Colonic mucosa (tissue), 4 donors: ENCODE measurements around the gene CACNA2D1. TPM values are rescaled to one million over a fixed set of nuclear protein-coding genes. Genes with fewer than 3 reads are reported as not detected.

ENCODE experiments used
- DNase-seq: peaks from one replicate; pipeline ENCODE4 v3.0.0-alpha.2; 2020
- H3K27ac ChIP-seq: fragments of 200-600 bp; one replicate; pipeline ENCODE4 v1.8.0; 2021
- H3K27me3 ChIP-seq: fragments of 200-600 bp; one replicate; pipeline ENCODE4 v1.8.0; 2021
- H3K36me3 ChIP-seq: fragments of 200-600 bp; one replicate; pipeline ENCODE4 v1.8.0; 2021
- H3K4me1 ChIP-seq: fragments of 200-600 bp; one replicate; pipeline ENCODE4 v1.8.0; 2021; ENCODE audit warnings: mild to moderate bottlenecking
- H3K4me3 ChIP-seq: fragments of 200-600 bp; one replicate; pipeline ENCODE4 v1.8.0; 2021
- H3K9ac ChIP-seq, 2 donors: one replicate each; pipeline ENCODE4 v1.7.0; 2013; ENCODE audit warnings: control low read depth in 2 of 2, low read depth in 2 of 2, low read length in 2 of 2
- H3K9me3 ChIP-seq: fragments of 200-600 bp; one replicate; pipeline ENCODE4 v1.8.0; 2021
- CTCF ChIP-seq: fragments of 200-600 bp; IDR thresholded peaks from one replicate; pipeline ENCODE4 v1.8.0; 2022; ENCODE audit warnings: antibody characterized with exemption, mild to moderate bottlenecking
- intact Hi-C: fragments of 100-400 bp; cut with DNase I; formaldehyde crosslinking; loops from one replicate; pipeline ENCODE4 v1.14.1; 2022
- total RNA-seq, 2 donors: library from RNA; stranded (reverse); fragmentation: NEBNext Ultra II Directional in 1 of 2; extraction: Animal tissue kit (Norgen Biotek cat#: 25700) in 1 of 2; gene quantifications; one replicate each; pipeline ENCODE4 v1.2.1, GENCODE V29; 2021
- donor health status: healthy.
- donor health status: DM: no; HTN: no; CAD: no.
- donor health status: DM: no; HTN: no; CAD: no.

Gene CACNA2D1
- total RNA-seq, 2 donors from 2014 or later, result 1.4 to 9.3 TPM

GRCh38 chr7:82286798-82287140 lies 156.8 kb downstream of the CACNA2D1 start:
- Histone ChIP-seq H3K9ac (no peak overlapping the region), H3K27me3 (no peaks in the 10 kb centered on the region), H3K27ac (no peak overlapping the region), H3K4me1 (no peaks in the 10 kb centered on the region), H3K36me3 (no peaks in the 10 kb centered on the region), H3K4me3 (no peak overlapping the region), H3K9me3 (no peaks in the 10 kb centered on the region)
- intact Hi-C loops, result no loop called here
- no peak for TF ChIP-seq CTCF
- DNase-seq, result no peak

GRCh38 chr7:82286096-82286797 lies 157.3 kb downstream of the CACNA2D1 start:
- no peak overlapping the region for H3K27ac ChIP-seq
- no peaks in the 10 kb centered on the region for H3K36me3 ChIP-seq
- no peaks in the 10 kb centered on the region for H3K27me3 ChIP-seq
- TF ChIP-seq CTCF, result no peak
- no peaks in the 10 kb centered on the region for H3K4me1 ChIP-seq
- no peak for DNase-seq
- no peaks in the 10 kb centered on the region for H3K9me3 ChIP-seq
- intact Hi-C loops, result no loop called here
- no peak overlapping the region for H3K4me3 ChIP-seq
- no peak overlapping the region for H3K9ac ChIP-seq

DNA sequence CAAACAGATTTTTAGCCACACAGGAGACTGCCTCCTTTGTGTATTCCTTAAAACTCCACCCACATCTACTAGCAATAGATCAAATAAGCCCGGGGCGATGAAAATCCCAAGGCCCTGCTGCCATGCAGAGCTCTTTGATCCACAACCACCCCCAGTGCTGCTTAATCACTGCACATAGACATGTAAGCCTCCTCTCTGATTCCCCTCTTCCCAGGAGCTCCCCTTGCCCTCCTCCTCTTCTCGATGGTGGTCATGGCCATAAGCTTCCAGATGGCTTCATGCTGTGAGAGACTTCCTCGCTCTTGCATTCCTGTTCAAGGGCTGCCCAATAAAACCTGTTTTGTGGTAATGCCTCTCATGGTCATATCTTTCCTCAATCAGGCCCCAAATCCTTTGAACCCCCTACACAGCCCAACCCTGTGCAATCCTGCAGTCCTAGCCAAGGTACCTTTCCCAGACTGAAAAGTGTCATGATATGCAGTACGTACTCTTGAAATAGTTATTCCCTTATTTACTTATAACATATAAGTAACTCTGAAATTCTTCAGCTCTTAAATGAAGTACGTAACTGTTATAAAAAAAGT lies 158.5 kb downstream of the CACNA2D1 start:
- TF ChIP-seq CTCF, result no peak
- Histone ChIP-seq H3K9me3 (no peaks in the 10 kb centered on the region), H3K9ac (no peak overlapping the region), H3K27ac (no peak overlapping the region), H3K4me3 (no peak overlapping the region), H3K4me1 (no peaks in the 10 kb centered on the region), H3K36me3 (no peaks in the 10 kb centered on the region), H3K27me3 (no peaks in the 10 kb centered on the region)
- intact Hi-C loops, result no loop called here
- DNase-seq, result no peak

DNA sequence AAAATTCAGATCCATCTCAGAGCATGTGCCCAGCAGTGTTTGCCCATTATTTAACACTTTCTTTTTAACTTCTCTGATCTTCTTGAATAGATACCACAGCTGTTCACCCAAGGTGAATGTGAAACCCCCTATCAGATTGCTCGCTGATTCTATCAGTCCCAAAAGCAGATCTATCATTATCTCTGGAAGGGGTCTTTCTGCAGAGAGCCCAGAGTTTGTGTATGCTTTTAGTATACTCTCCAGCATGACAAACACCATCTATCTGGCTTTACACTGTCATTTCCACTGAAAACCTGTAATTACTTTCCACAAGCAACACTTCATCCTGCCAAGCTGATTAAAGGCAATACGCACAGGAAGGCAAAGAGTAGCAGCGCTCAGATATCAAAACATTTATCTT lies 168.2 kb downstream of the CACNA2D1 start:
- Histone ChIP-seq H3K4me1 (no peaks in the 10 kb centered on the region), H3K27ac (no peak overlapping the region), H3K36me3 (no peaks in the 10 kb centered on the region), H3K4me3 (no peak overlapping the region), H3K27me3 (no peaks in the 10 kb centered on the region), H3K9ac (no peak overlapping the region), H3K9me3 (no peaks in the 10 kb centered on the region)
- no peak for DNase-seq
- TF ChIP-seq CTCF, result no peak
- intact Hi-C loops, result no loop called here

DNA sequence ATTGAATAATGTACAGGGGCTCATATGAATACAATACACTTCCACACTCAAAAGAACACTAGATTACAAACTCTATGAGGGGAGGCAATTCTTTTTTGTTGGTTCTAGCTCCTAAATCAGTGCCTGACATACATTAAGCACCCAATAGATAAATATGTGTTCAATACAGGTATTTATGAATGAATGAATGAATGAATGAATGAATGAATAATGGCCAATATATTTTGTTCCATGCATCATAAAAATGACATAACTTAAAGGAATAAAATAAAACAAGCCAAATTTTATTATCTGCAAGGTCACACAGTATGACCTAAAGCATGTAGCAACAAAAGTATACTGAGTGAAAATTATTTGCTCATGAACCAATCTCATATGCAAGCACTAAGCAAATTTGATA lies 168.9 kb downstream of the CACNA2D1 start:
- Histone ChIP-seq H3K27me3 (no peaks in the 10 kb centered on the region), H3K27ac (no peak overlapping the region), H3K4me3 (no peak overlapping the region), H3K9me3 (no peaks in the 10 kb centered on the region), H3K4me1 (no peaks in the 10 kb centered on the region), H3K36me3 (no peaks in the 10 kb centered on the region), H3K9ac (no peak overlapping the region)
- no peak for TF ChIP-seq CTCF
- no peak for DNase-seq
- intact Hi-C loops, result no loop called here
